Uterus (tissue), 2 donors: ENCODE measurements around the gene ERVW-1.

Experiments
- CTCF ChIP-seq, 4 experiments: fragments of 200-600 bp in 2 of 4; fragments of 450-650 bp in 2 of 4; sonication (generic) in 2 of 4; IDR thresholded peaks; one replicate each; pipeline ENCODE4 v1.5.1; 2016 to 2019; ENCODE audit warnings: antibody characterized with exemption in 4 of 4, mild to moderate bottlenecking in 2 of 4, moderate library complexity in 1 of 4
- POLR2A ChIP-seq, 2 donors: fragments of 450-650 bp; IDR thresholded peaks; one replicate each; pipeline ENCODE4 v1.6.1; 2016; ENCODE audit warnings: antibody characterized with exemption in 2 of 2, mild to moderate bottlenecking in 1 of 2, moderate library complexity in 1 of 2

GRCh38 chr7:92496876-92497275, 19.1 kb upstream of the ERVW-1 start:
- TF ChIP-seq CTCF (IDR thresholded peaks at IDR 0.05) (no peak), POLR2A (IDR thresholded peaks at IDR 0.05) (no peak)
